PC-3 (cell line): Measurements from ENCODE around the gene PDPK1.
"Not testable (repeated sequence)": the region's sequence is repeated elsewhere in the genome, so short reads cannot be mapped to it uniquely, and the experiment has no call there.

Source experiments
- CTCF ChIP-seq: fragments of 300-600 bp; sonication (generic); conservative IDR thresholded peaks from 2 replicates; pipeline ENCODE4 v1.5.1; 2017; ENCODE audit warnings: antibody characterized with exemption, low read depth, mild to moderate bottlenecking, low read length
- EZH2 ChIP-seq: fragments of 300-600 bp; sonication (generic); IDR thresholded peaks from one replicate; pipeline ENCODE4 v1.6.1; 2017; ENCODE audit warnings: antibody characterized with exemption, mild to moderate bottlenecking, low read length; ENCODE audit not compliant: unreplicated experiment
- EZH2phosphoT487 ChIP-seq: fragments of 300-600 bp; sonication (generic); IDR thresholded peaks from 2 replicates; pipeline ENCODE4 v1.6.1; 2018; ENCODE audit warnings: mild to moderate bottlenecking, antibody characterized with exemption, low read length, borderline replicate concordance

GRCh38 chr16:2620870-2621269, 83.0 kb downstream of the PDPK1 start:
- TF ChIP-seq CTCF, EZH2phosphoT487, EZH2: not testable (repeated sequence)
